ENCODE data around the gene AMDHD1. TPM values are rescaled to one million over a fixed set of nuclear protein-coding genes. Genes with fewer than 3 reads are reported as not detected.

The AMDHD1 gene
- total and polyA plus RNA-seq, 10 of the 15 experiments (the other 5 are each of a cell fraction or from before 2014, with no cell fraction given) = 0.04 to 0.28 (median 0.13) TPM; not detected in 4

DNA sequence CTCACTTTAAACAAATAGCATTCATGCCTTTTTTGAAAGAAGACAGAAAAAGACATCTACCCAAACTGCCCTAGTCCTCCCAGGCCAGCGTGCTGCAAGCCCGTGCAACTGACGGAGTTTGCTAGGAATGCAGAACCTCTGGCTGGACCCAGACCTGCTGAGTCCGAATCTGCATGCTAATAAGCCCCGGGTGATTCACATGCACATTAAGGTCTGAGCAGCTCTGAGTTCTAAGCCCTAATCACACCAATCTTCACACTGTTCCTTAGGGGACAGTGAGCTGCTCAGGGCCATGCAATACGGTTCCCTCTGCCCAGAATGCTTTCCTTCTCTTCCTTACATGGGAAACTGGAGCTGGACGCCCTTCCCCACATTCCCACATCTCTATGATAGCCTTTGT lies 27.8 kb downstream of the AMDHD1 start:
- DNase-seq (ENCODE audit: low read depth, low spot score) (no peak), ATAC-seq (no peak), FAIRE-seq (no peak)
- H3K9ac ChIP-seq (ENCODE audit: control insufficient read depth, insufficient read depth, low read length) = no peak overlapping the region
- H3K27me3 ChIP-seq (replicated peaks in 1 of 2; ENCODE audit: control insufficient read depth in 2 of 2, insufficient read depth in 2 of 2, low read length in 1 of 2) = no peaks in the 10 kb centered on the region
- ChIA-PET CTCF (interaction anchor here (2.1 kb wide), 1 partner anchor 28 kb away, joined by 10 read pairs; no protein-coding TSS in a partner anchor), POLR2A (no interaction called here), RAD21 (ENCODE audit: unreplicated experiment) (interaction anchor here (0.6 kb wide), 1 partner anchor 51 kb away, joined by 5 read pairs; no protein-coding TSS in a partner anchor), SMC1A (ENCODE audit: uncharacterized antibody, unreplicated experiment) (no interaction called here)
- no peak for TF ChIP-seq CBX5 (IDR thresholded peaks at IDR 0.05; ENCODE audit: low read depth)
- no peak for TF ChIP-seq JUNB (IDR thresholded peaks at IDR 0.05)
- BruUV-seq (replicated peaks) = no TSS peak
- intact Hi-C loops (cut with micrococcal nuclease; ENCODE audit: unreplicated experiment) (no loop called here), in situ Hi-C loops (cut with MboI) (no loop called here)
- H4K20me1 ChIP-seq (ENCODE audit: control insufficient read depth, insufficient read depth) = no peaks in the 10 kb centered on the region
- WGBS (ENCODE audit: insufficient coverage, insufficient replicate concordance, low lambda C conversion rate, missing lambda C conversion rate) = 52% methylated on average over 7 of the region's 7 CpGs
- no peak overlapping the region for H3K4me3 ChIP-seq
- H3K9me3 ChIP-seq (replicated peaks; ENCODE audit: control insufficient read depth, insufficient read depth, low read length) = no peaks in the 10 kb centered on the region
- no peak overlapping the region for H3K4me2 ChIP-seq (ENCODE audit: control insufficient read depth, insufficient read depth)
- no peak overlapping the region for H2AFZ ChIP-seq (ENCODE audit: control insufficient read depth, low read depth, low read length)
- H3K79me2 ChIP-seq (ENCODE audit: control insufficient read depth, insufficient read depth, low read length) = no peaks in the 10 kb centered on the region
- no peak overlapping the region for H3K27ac ChIP-seq (ENCODE audit: control insufficient read depth, insufficient read depth)
- no peaks in the 10 kb centered on the region for H3K36me3 ChIP-seq (ENCODE audit: control insufficient read depth in 2 of 2, insufficient read depth in 2 of 2, low read length in 1 of 2)
- no peaks in the 10 kb centered on the region for H3K4me1 ChIP-seq (ENCODE audit: control insufficient read depth, insufficient read depth, low read length)

DNA sequence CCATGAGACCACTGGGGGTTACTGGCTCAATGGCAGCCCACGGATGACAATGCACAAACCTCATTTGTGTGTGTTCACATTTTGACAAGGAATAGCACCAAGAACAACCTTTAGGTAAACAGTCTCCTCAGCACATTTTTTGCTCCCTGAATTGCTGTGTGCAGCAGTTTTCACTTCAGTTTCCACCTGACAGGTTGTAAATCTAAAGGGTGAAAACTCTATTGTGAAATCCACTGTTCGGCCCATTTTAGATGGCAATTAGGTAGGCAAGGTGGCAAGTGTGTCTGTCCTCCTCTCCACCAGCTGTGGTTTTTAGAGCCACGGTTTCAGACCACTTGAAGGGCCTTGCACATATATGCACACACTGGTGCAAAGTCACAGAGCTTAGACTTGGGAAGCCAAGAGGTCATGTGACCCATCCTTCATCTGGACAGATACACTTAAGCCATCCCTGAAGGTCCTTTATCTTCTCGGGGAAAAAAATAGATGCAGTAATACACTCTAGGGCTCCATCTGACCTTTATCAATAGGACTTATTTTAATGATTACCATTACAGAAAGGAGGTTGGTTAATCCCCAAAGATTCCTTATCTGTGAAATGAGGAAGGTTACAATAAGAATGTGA lies 29.8 kb downstream of the AMDHD1 start:
- CTCF ChIA-PET = interaction anchor here (1.0 kb wide), 1 partner anchor 26 kb away, joined by 3 read pairs; no protein-coding TSS in a partner anchor
- no TSS peak for BruUV-seq (replicated peaks)
- in situ Hi-C loops (cut with MboI) = no loop called here

More for the DNA sequence above, 29.8 kb downstream of the AMDHD1 start:
- no peak for FAIRE-seq
- Histone ChIP-seq H3K4me3 (no peak overlapping the region), H3K27ac (ENCODE audit: control insufficient read depth, insufficient read depth) (no peak overlapping the region), H4K20me1 (ENCODE audit: control insufficient read depth, insufficient read depth) (no peaks in the 10 kb centered on the region), H3K79me2 (ENCODE audit: control insufficient read depth, insufficient read depth, low read length) (no peaks in the 10 kb centered on the region), H2AFZ (ENCODE audit: control insufficient read depth, low read depth, low read length) (no peak overlapping the region), H3K36me3 (ENCODE audit: control insufficient read depth in 2 of 2, insufficient read depth in 2 of 2, low read length in 1 of 2) (no peaks in the 10 kb centered on the region), H3K9me3 (replicated peaks; ENCODE audit: control insufficient read depth, insufficient read depth, low read length) (no peaks in the 10 kb centered on the region), H3K4me2 (ENCODE audit: control insufficient read depth, insufficient read depth) (no peak overlapping the region), H3K27me3 (replicated peaks in 1 of 2; ENCODE audit: control insufficient read depth in 2 of 2, insufficient read depth in 2 of 2, low read length in 1 of 2) (no peaks in the 10 kb centered on the region; a peak in 1 of 4 replicates), H3K4me1 (ENCODE audit: control insufficient read depth, insufficient read depth, low read length) (no peaks in the 10 kb centered on the region), H3K9ac (ENCODE audit: control insufficient read depth, insufficient read depth, low read length) (no peak overlapping the region)
- 47% methylated on average over 4 of the region's 4 CpGs for WGBS (ENCODE audit: insufficient coverage, insufficient replicate concordance, low lambda C conversion rate, missing lambda C conversion rate)
- TF ChIP-seq TCF12 (IDR thresholded peaks at IDR 0.05; ENCODE audit: low read depth, low read length) (no peak), ZNF274 (IDR thresholded peaks at IDR 0.05; ENCODE audit: insufficient read depth, insufficient read length) (no peak), SRF (IDR thresholded peaks at IDR 0.05; ENCODE audit: low read depth in 2 of 2, low read length in 2 of 2) (no peak), SMARCA5 (IDR thresholded peaks at IDR 0.05) (no peak)
- ChIA-PET RAD21 (ENCODE audit: unreplicated experiment) (no interaction called here), POLR2A (no interaction called here), SMC1A (ENCODE audit: uncharacterized antibody, unreplicated experiment) (no interaction called here)
- intact Hi-C loops (cut with micrococcal nuclease; ENCODE audit: unreplicated experiment) = no loop called here
- no peak for ATAC-seq
- DNase-seq (ENCODE audit: low read depth, low spot score) = no peak

Data from GM12878 (cell line).